Fibroblast of lung (primary cell): ENCODE data around the gene CLCN4. TPM values are rescaled to one million over a fixed set of nuclear protein-coding genes. Genes with fewer than 3 reads are reported as not detected.

ENCODE experiments used
- DNase-seq, 2 donors: peaks; one replicate each; pipeline versions ENCODE4 v3.0.0 to v3.0.0-alpha.2; 2010; ENCODE audit warnings: low read depth in 2 of 2
- H2AFZ ChIP-seq: 2 replicates; pipeline ENCODE4 v1.5.1; 2012; ENCODE audit warnings: low read length, control low read depth, inconsistent platforms
- H3K27ac ChIP-seq: 2 replicates; pipeline ENCODE4 v1.5.1; 2011; ENCODE audit warnings: low read length, control low read depth; ENCODE audit not compliant: insufficient read depth
- H3K27me3 ChIP-seq: 2 replicates; pipeline ENCODE4 v1.5.1; 2011; ENCODE audit warnings: mild to moderate bottlenecking, low read length; ENCODE audit not compliant: control insufficient read depth, insufficient read depth
- H3K36me3 ChIP-seq: 2 replicates; pipeline ENCODE4 v1.5.1; 2011; ENCODE audit warnings: low read length; ENCODE audit not compliant: control insufficient read depth, insufficient read depth
- H3K4me1 ChIP-seq: 2 replicates; pipeline ENCODE4 v1.5.1; 2011; ENCODE audit warnings: low read length; ENCODE audit not compliant: control insufficient read depth, insufficient read depth; ENCODE audit errors: extremely low read depth
- H3K4me2 ChIP-seq: 2 replicates; pipeline ENCODE4 v1.5.1; 2011; ENCODE audit warnings: low read length, control low read depth; ENCODE audit not compliant: insufficient read depth; ENCODE audit errors: extremely low read depth
- H3K4me3 ChIP-seq, 4 experiments: fragments of 200-600 bp in 1 of 4; sonication (generic) in 1 of 4; replicated peaks in 1 of 4; 2 replicates each; pipeline ENCODE4 v1.5.1; 2011 to 2016; ENCODE audit warnings: low read length in 4 of 4, low read depth in 3 of 4, mild to moderate bottlenecking in 3 of 4, control low read depth in 2 of 4, inconsistent platforms in 1 of 4, mixed read lengths in 1 of 4; ENCODE audit not compliant: insufficient read depth in 1 of 4; ENCODE audit errors: control extremely low read depth in 1 of 4
- H3K79me2 ChIP-seq: 2 replicates; pipeline ENCODE4 v1.5.1; 2012; ENCODE audit warnings: mild to moderate bottlenecking, low read length, inconsistent platforms; ENCODE audit not compliant: control insufficient read depth, insufficient read depth
- H3K9ac ChIP-seq: 2 replicates; pipeline ENCODE4 v1.5.1; 2011; ENCODE audit warnings: mild to moderate bottlenecking, low read length, control low read depth; ENCODE audit not compliant: insufficient read depth
- H3K9me3 ChIP-seq: 2 replicates; pipeline ENCODE4 v1.5.1; 2012; ENCODE audit warnings: low read depth, low read length; ENCODE audit not compliant: control insufficient read depth, insufficient read depth
- H4K20me1 ChIP-seq: 2 replicates; pipeline ENCODE4 v1.5.1; 2011; ENCODE audit warnings: low read length; ENCODE audit not compliant: control insufficient read depth, insufficient read depth; ENCODE audit errors: extremely low read depth
- CTCF ChIP-seq, 2 donors: IDR thresholded peaks in 1 of 2; conservative IDR thresholded peaks in 1 of 2; 1 replicate in 1 of 2; 2 replicates in 1 of 2; pipeline ENCODE4 v1.5.1; 2011 to 2012; ENCODE audit warnings: low read length in 2 of 2, control low read depth in 1 of 2, inconsistent platforms in 1 of 2, low read depth in 1 of 2, mild to moderate bottlenecking in 1 of 2
- EZH2 ChIP-seq: IDR thresholded peaks from 2 replicates; pipeline ENCODE4 v1.5.1; 2012; ENCODE audit warnings: low read length, control low read depth, mild to moderate bottlenecking; ENCODE audit errors: missing control alignments
- polyA plus RNA-seq, 2 donors: library from polyadenylated mRNA; depleted of rRNA in 1 of 2; stranded (reverse) in 1 of 2; unstranded in 1 of 2; fragments of >200 nt; gene quantifications; 2 replicates each; pipeline ENCODE4 v1.2.1, GENCODE V29; 2011 to 2012; ENCODE audit warnings: missing spikeins in 1 of 2
- total RNA-seq: library from RNA; depleted of rRNA; stranded (reverse); fragments of >200 nt; gene quantifications from 2 replicates; pipeline ENCODE4 v1.2.1, GENCODE V29; 2014

Gene CLCN4
- total and polyA plus RNA-seq, 2 donors (not counting 1 experiment from before 2014, with no cell fraction given) = 0.70 to 4.0 TPM

- no peak for DNase-seq
- no peaks in the 10 kb centered on the region for H4K20me1 ChIP-seq
- H3K9me3 ChIP-seq = no peaks in the 10 kb centered on the region
- H3K4me1 ChIP-seq = no peaks in the 10 kb centered on the region
- no peaks in the 10 kb centered on the region for H3K36me3 ChIP-seq
- TF ChIP-seq CTCF (conservative IDR thresholded peaks at IDR 0.05 in 1 of 2, IDR thresholded peaks at IDR 0.05 in 1 of 2; ENCODE audit: low read depth in 1 of 2, low read length in 2 of 2) (no peak), EZH2 (no peak)
- no peaks in the 10 kb centered on the region for H3K27me3 ChIP-seq
- H3K27ac ChIP-seq = no peak overlapping the region
- no peak overlapping the region for H3K4me3 ChIP-seq
- no peak overlapping the region for H2AFZ ChIP-seq
- H3K4me2 ChIP-seq = no peak overlapping the region
- H3K9ac ChIP-seq = no peak overlapping the region
- H3K79me2 ChIP-seq = no peaks in the 10 kb centered on the region
Measured at GRCh38 chrX:10195425-10195824, 38.6 kb downstream of the CLCN4 start.

DNA sequence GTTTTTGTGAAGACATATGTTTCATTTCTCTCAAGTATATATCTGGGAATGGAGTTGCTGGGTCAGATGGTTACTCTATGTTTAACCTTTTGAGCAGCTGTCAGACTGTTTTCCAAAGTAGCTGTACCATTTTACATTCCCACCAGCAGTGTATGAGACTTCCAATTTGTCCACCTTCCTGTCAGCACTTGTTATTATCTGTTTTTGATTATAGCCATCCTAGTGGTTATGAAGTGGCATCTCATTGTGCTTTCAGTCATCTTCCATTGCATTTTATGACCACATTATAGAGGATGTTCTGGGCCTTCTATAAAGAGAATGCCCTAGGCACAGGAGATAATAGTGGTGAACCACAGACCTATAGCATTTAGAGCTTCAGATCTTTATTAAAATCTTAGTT is 39.2 kb downstream of the CLCN4 start:
- H3K4me1 ChIP-seq = no peaks in the 10 kb centered on the region
- H3K27ac ChIP-seq = no peak overlapping the region
- no peak overlapping the region for H2AFZ ChIP-seq
- no peak overlapping the region for H3K4me2 ChIP-seq
- TF ChIP-seq EZH2 (no peak), CTCF (conservative IDR thresholded peaks at IDR 0.05 in 1 of 2, IDR thresholded peaks at IDR 0.05 in 1 of 2; ENCODE audit: low read depth in 1 of 2, low read length in 2 of 2) (no peak)
- H3K36me3 ChIP-seq = no peaks in the 10 kb centered on the region
- no peak for DNase-seq
- H3K79me2 ChIP-seq = no peaks in the 10 kb centered on the region
- H3K4me3 ChIP-seq = no peak overlapping the region
- H4K20me1 ChIP-seq = no peaks in the 10 kb centered on the region
- H3K9ac ChIP-seq = no peak overlapping the region
- no peaks in the 10 kb centered on the region for H3K27me3 ChIP-seq
- H3K9me3 ChIP-seq = no peaks in the 10 kb centered on the region

- Histone ChIP-seq H4K20me1 (no peaks in the 10 kb centered on the region), H3K36me3 (no peaks in the 10 kb centered on the region), H3K27ac (no peak overlapping the region), H3K4me1 (no peaks in the 10 kb centered on the region), H3K9ac (no peak overlapping the region), H2AFZ (no peak overlapping the region), H3K9me3 (no peaks in the 10 kb centered on the region), H3K27me3 (no peaks in the 10 kb centered on the region), H3K79me2 (no peaks in the 10 kb centered on the region), H3K4me3 (no peak overlapping the region), H3K4me2 (no peak overlapping the region)
- TF ChIP-seq EZH2 = no peak
- no peak for TF ChIP-seq CTCF (conservative IDR thresholded peaks at IDR 0.05 in 1 of 2, IDR thresholded peaks at IDR 0.05 in 1 of 2; ENCODE audit: low read depth in 1 of 2, low read length in 2 of 2)
- DNase-seq = peak in 1 of 2 donors; percentile 41
Measured at GRCh38 chrX:10197279-10198210, 40.8 kb downstream of the CLCN4 start.
